ENCODE results near the gene TTBK2.

The TTBK2 gene

DNA sequence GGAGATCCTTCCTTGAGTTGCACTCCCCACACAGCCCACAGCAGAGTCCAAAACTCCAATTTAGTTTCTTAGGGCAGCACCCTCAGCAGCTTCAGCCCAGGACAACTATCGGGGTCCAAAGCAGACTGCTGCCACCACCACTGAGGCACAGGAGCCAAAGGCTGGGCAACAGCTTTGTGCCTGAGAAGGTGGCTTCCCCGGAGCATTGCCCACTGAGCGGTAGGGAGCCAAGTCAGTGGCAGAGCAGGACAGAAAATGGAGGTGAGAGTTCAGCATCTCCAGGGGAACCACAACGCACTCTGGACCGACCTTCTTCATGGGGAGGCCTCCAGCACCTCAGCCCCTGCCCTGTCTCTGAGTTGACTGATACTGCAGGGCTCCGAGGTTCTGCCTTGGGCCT, 227.1 kb downstream of the TTBK2 start:
- DNase-seq (ENCODE audit: low read depth in 1 of 2, low spot score in 1 of 2): no peak
- no peak overlapping the region for H3K27ac ChIP-seq (replicated peaks)
- TF ChIP-seq GABPA (IDR thresholded peaks at IDR 0.05; ENCODE audit: low read depth): no peak
- TF ChIP-seq, protein P1, sequence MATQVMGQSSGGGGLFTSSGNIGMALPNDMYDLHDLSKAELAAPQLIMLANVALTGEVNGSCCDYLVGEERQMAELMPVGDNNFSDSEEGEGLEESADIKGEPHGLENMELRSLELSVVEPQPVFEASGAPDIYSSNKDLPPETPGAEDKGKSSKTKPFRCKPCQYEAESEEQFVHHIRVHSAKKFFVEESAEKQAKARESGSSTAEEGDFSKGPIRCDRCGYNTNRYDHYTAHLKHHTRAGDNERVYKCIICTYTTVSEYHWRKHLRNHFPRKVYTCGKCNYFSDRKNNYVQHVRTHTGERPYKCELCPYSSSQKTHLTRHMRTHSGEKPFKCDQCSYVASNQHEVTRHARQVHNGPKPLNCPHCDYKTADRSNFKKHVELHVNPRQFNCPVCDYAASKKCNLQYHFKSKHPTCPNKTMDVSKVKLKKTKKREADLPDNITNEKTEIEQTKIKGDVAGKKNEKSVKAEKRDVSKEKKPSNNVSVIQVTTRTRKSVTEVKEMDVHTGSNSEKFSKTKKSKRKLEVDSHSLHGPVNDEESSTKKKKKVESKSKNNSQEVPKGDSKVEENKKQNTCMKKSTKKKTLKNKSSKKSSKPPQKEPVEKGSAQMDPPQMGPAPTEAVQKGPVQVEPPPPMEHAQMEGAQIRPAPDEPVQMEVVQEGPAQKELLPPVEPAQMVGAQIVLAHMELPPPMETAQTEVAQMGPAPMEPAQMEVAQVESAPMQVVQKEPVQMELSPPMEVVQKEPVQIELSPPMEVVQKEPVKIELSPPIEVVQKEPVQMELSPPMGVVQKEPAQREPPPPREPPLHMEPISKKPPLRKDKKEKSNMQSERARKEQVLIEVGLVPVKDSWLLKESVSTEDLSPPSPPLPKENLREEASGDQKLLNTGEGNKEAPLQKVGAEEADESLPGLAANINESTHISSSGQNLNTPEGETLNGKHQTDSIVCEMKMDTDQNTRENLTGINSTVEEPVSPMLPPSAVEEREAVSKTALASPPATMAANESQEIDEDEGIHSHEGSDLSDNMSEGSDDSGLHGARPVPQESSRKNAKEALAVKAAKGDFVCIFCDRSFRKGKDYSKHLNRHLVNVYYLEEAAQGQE (IDR thresholded peaks at IDR 0.05; ENCODE audit: insufficient replicate concordance, low read depth): no peak
- no peak for TF ChIP-seq POLR2AphosphoS5 (IDR thresholded peaks at IDR 0.05; ENCODE audit: low read depth)
- TF ChIP-seq SPI1 (IDR thresholded peaks at IDR 0.05; ENCODE audit: borderline replicate concordance, low read depth): no peak
- TF ChIP-seq, protein P2, sequence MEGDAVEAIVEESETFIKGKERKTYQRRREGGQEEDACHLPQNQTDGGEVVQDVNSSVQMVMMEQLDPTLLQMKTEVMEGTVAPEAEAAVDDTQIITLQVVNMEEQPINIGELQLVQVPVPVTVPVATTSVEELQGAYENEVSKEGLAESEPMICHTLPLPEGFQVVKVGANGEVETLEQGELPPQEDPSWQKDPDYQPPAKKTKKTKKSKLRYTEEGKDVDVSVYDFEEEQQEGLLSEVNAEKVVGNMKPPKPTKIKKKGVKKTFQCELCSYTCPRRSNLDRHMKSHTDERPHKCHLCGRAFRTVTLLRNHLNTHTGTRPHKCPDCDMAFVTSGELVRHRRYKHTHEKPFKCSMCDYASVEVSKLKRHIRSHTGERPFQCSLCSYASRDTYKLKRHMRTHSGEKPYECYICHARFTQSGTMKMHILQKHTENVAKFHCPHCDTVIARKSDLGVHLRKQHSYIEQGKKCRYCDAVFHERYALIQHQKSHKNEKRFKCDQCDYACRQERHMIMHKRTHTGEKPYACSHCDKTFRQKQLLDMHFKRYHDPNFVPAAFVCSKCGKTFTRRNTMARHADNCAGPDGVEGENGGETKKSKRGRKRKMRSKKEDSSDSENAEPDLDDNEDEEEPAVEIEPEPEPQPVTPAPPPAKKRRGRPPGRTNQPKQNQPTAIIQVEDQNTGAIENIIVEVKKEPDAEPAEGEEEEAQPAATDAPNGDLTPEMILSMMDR (IDR thresholded peaks at IDR 0.05; ENCODE audit: insufficient read depth, low read length): no peak
- no peaks in the 10 kb centered on the region for H3K27me3 ChIP-seq (ENCODE audit: insufficient read depth, poor library complexity, severe bottlenecking)
- no peak overlapping the region for H3K4me3 ChIP-seq (replicated peaks; ENCODE audit: insufficient read depth, low read length)

DNA sequence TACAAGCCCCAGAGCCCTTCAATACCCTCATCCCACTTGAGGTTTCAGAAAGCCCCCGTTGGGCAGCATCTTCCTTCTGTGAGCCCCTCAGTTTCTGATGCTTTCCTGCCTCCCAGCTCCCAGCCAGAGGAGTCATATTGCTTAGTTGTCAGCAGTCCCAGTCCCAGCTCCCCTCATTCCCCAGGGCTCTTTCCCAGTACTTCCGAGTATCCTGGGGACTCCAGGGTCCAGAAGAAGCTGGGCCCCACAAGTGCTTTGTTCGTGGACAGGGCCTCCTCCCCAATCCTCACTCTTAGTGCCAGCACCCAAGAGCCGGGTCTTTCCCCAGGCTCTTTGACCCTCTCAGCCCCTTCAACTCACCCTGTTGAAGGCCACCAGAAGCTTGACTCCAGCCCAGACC, 227.6 kb downstream of the TTBK2 start:
- no peak for DNase-seq (ENCODE audit: low read depth in 1 of 2, low spot score in 1 of 2)
- H3K4me3 ChIP-seq (replicated peaks; ENCODE audit: insufficient read depth, low read length): no peak overlapping the region
- H3K27ac ChIP-seq (replicated peaks): no peak overlapping the region
- no peaks in the 10 kb centered on the region for H3K27me3 ChIP-seq (ENCODE audit: insufficient read depth, poor library complexity, severe bottlenecking)
- no peak for TF ChIP-seq POLR2AphosphoS5 (IDR thresholded peaks at IDR 0.05; ENCODE audit: low read depth)
- TF ChIP-seq, protein P1 (IDR thresholded peaks at IDR 0.05; ENCODE audit: insufficient replicate concordance, low read depth): no peak
- TF ChIP-seq, protein P2 (IDR thresholded peaks at IDR 0.05; ENCODE audit: insufficient read depth, low read length): no peak
- TF ChIP-seq SPI1 (IDR thresholded peaks at IDR 0.05; ENCODE audit: borderline replicate concordance, low read depth): no peak
- no peak for TF ChIP-seq GABPA (IDR thresholded peaks at IDR 0.05; ENCODE audit: low read depth)

DNA sequence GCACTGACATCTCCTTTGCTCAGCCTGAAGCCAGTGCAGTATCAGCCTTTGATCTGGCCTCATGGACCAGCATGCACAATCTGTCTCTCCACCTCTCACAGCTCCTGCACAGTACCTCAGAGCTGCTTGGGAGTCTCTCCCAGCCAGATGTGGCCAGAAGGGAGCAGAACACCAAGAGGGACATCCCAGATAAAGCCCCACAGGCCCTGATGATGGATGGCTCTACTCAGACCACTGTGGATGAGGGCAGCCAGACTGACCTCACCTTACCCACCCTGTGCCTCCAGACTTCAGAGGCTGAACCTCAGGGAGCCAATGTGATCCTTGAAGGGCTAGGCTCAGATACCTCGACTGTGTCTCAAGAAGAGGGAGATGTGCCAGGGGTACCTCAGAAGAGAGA, 228.0 kb downstream of the TTBK2 start:
- TF ChIP-seq SPI1 (IDR thresholded peaks at IDR 0.05; ENCODE audit: borderline replicate concordance, low read depth): no peak
- TF ChIP-seq POLR2AphosphoS5 (IDR thresholded peaks at IDR 0.05; ENCODE audit: low read depth): no peak
- TF ChIP-seq GABPA (IDR thresholded peaks at IDR 0.05; ENCODE audit: low read depth): no peak
- TF ChIP-seq, protein P1 (IDR thresholded peaks at IDR 0.05; ENCODE audit: insufficient replicate concordance, low read depth): no peak
- TF ChIP-seq, protein P2 (IDR thresholded peaks at IDR 0.05; ENCODE audit: insufficient read depth, low read length): no peak
- H3K27me3 ChIP-seq (ENCODE audit: insufficient read depth, poor library complexity, severe bottlenecking): no peaks in the 10 kb centered on the region
- no peak overlapping the region for H3K27ac ChIP-seq (replicated peaks)
- no peak for DNase-seq (ENCODE audit: low read depth in 1 of 2, low spot score in 1 of 2)
- no peak overlapping the region for H3K4me3 ChIP-seq (replicated peaks; ENCODE audit: insufficient read depth, low read length)
